ENCODE data around the gene AQP12B.

DNA sequence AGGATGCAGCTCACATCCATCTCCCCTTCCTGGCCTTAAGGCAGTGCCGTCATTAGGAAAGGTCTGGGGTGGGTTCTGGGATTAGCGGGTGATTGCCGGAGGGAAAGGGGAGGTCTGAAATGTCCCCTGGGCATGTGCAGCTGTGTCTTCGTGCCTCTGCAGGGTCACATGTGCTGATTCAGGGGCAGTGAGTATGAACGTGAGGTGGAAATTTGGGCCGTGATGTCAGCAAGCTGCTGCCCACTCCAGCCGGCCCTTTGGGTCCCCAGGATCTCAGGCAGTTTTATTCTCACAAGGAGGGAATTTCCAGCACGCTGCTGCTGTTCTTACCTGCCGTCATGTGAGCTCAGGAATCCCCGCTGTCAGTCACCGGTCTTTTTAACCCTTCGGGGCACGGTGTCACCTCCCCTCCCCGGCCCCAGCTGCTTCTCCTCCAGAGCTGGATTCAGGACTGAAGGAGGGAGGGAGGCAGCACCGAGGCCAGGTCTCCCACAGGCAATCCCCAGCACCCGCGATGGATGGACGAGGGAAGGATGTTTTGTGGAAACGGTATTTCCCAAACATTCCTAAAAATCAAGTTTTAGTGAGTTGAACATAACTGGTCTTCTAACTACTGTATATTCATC lies 33.9 kb downstream of the AQP12B start:
- TF ChIP-seq CTCF (IDR thresholded peaks at IDR 0.05): no peak
- no peak for TF ChIP-seq POLR2A (IDR thresholded peaks at IDR 0.05)

All from testis (tissue), 2 donors.